SK-N-MC (cell line): ENCODE data around the gene EWSR1.

Experiments used
- EZH2 ChIP-seq: fragments of 200-600 bp; sonication (generic); IDR thresholded peaks from one replicate; pipeline ENCODE4 v1.6.1; 2017; ENCODE audit warnings: antibody characterized with exemption
- POLR2AphosphoS5 ChIP-seq: IDR thresholded peaks from 2 replicates; pipeline ENCODE4 v1.6.1; 2012; ENCODE audit warnings: mild to moderate bottlenecking, low read depth, low read length, borderline replicate concordance

GRCh38 chr22:29316141-29316828 lies 48.2 kb downstream of the EWSR1 start:
- TF ChIP-seq POLR2AphosphoS5, result no peak
- no peak for TF ChIP-seq EZH2
